GM12878 (cell line): ENCODE data around the gene NPAS3. TPM values are rescaled to one million over a fixed set of nuclear protein-coding genes. Genes with fewer than 3 reads are reported as not detected.

Experiments used
- ATAC-seq: fragments of 200-7000 bp; cut with Tn5 transposase; 3 replicates; pipeline ENCODE4 v1.9.1; 2020; ENCODE audit warnings: mild to moderate bottlenecking, moderate library complexity
- BruUV-seq: library from RNA; stranded (reverse); fragments of 400-500 nt; replicated peaks from 2 replicates; lab custom pipeline; 2021; lab: Mats Ljungman, UMichigan
- CTCF ChIA-PET: fragments of 300-600 bp; sonication (Branson Sonifier 250); formaldehyde crosslinking; extraction: SDS; loops from one replicate; lab custom pipeline; 2021; ENCODE audit warnings: inconsistent platforms; lab: Yijun Ruan, JAX
- POLR2A ChIA-PET: fragments of 350-600 bp; formaldehyde crosslinking; extraction: SDS; loops from one replicate; lab custom pipeline; 2021; ENCODE audit warnings: inconsistent platforms; lab: Charles Lee
- RAD21 ChIA-PET: fragments of 300-600 bp; sonication (Branson Sonifier 250); formaldehyde crosslinking; loops from one replicate; lab custom pipeline; 2023; ENCODE audit warnings: antibody characterized with exemption; ENCODE audit not compliant: unreplicated experiment; lab: Charles Lee
- SMC1A ChIA-PET: fragments of 300-600 bp; sonication (Branson Sonifier 250); formaldehyde crosslinking; loops from one replicate; lab custom pipeline; 2023; ENCODE audit not compliant: unreplicated experiment, uncharacterized antibody; lab: Charles Lee
- DNase-seq: peaks from one replicate; pipeline ENCODE4 v3.0.0-alpha.2; 2011; ENCODE audit warnings: low read depth, low spot score
- FAIRE-seq: peaks from 3 replicates; lab custom pipeline; 2011; peaks lifted over from hg19 to GRCh38; lab: Jason Lieb, UNC
- H2AFZ ChIP-seq: 2 replicates; pipeline ENCODE4 v1.6.0; 2011; ENCODE audit warnings: low read depth, low read length, control low read depth; ENCODE audit not compliant: control insufficient read depth
- H3K27ac ChIP-seq: 2 replicates; pipeline ENCODE4 v1.5.1; 2011; ENCODE audit warnings: control low read depth; ENCODE audit not compliant: control insufficient read depth, insufficient read depth
- H3K27me3 ChIP-seq, 2 experiments: replicated peaks in 1 of 2; 2 replicates each; pipeline versions ENCODE4 v1.6.0 to v1.6.1; 2011; ENCODE audit warnings: low read length in 1 of 2; ENCODE audit not compliant: control insufficient read depth in 2 of 2, insufficient read depth in 2 of 2
- H3K36me3 ChIP-seq, 2 experiments: 2 replicates each; pipeline ENCODE4 v1.5.1; 2011; ENCODE audit warnings: low read length in 1 of 2; ENCODE audit not compliant: control insufficient read depth in 2 of 2, insufficient read depth in 2 of 2
- H3K4me1 ChIP-seq: 2 replicates; pipeline ENCODE4 v1.6.1; 2011; ENCODE audit warnings: mild to moderate bottlenecking, low read length, moderate library complexity, mixed read lengths; ENCODE audit not compliant: control insufficient read depth, insufficient read depth
- H3K4me2 ChIP-seq: 2 replicates; pipeline ENCODE4 v1.6.0; 2011; ENCODE audit warnings: control low read depth; ENCODE audit not compliant: control insufficient read depth, insufficient read depth
- H3K4me3 ChIP-seq: fragments of 200-600 bp; sonication (generic); 2 replicates; pipeline ENCODE4 v1.5.1; 2016
- H3K79me2 ChIP-seq: 2 replicates; pipeline ENCODE4 v1.6.0; 2011; ENCODE audit warnings: low read length; ENCODE audit not compliant: control insufficient read depth, insufficient read depth
- H3K9ac ChIP-seq: 2 replicates; pipeline ENCODE4 v1.8.0; 2011; ENCODE audit warnings: low read length, control low read depth, mixed read lengths; ENCODE audit not compliant: control insufficient read depth, insufficient read depth
- H3K9me3 ChIP-seq: replicated peaks from 3 replicates; pipeline ENCODE4 v1.5.1; 2011; ENCODE audit warnings: mild to moderate bottlenecking, low read length; ENCODE audit not compliant: control insufficient read depth, insufficient read depth
- H4K20me1 ChIP-seq: 2 replicates; pipeline ENCODE4 v1.6.0; 2011; ENCODE audit not compliant: control insufficient read depth, insufficient read depth
- HDGF ChIP-seq: fragments of 450-650 bp; IDR thresholded peaks from 2 replicates; pipeline ENCODE4 v1.6.1; 2016; ENCODE audit warnings: antibody characterized with exemption
- NBN ChIP-seq: fragments of 450-650 bp; IDR thresholded peaks from 2 replicates; pipeline ENCODE4 v1.6.1; 2016
- NFXL1 ChIP-seq: fragments of 450-650 bp; IDR thresholded peaks from 2 replicates; pipeline ENCODE4 v1.6.1; 2017; ENCODE audit warnings: antibody characterized with exemption, mild to moderate bottlenecking, borderline replicate concordance
- PAX5 ChIP-seq: IDR thresholded peaks from 2 replicates; pipeline ENCODE4 v1.6.1; 2011; ENCODE audit warnings: low read depth, low read length, borderline replicate concordance
- SUZ12 ChIP-seq: fragments of 200-600 bp; sonication (generic); IDR thresholded peaks from one replicate; pipeline ENCODE4 v1.6.1; 2018; ENCODE audit warnings: antibody characterized with exemption, mild to moderate bottlenecking; ENCODE audit not compliant: unreplicated experiment
- WRNIP1 ChIP-seq: IDR thresholded peaks from 2 replicates; pipeline ENCODE4 v1.6.1; 2011; ENCODE audit warnings: low read depth, low read length, improper control_type of control experiment, borderline replicate concordance
- ZSCAN29 ChIP-seq: fragments of 450-650 bp; IDR thresholded peaks from 2 replicates; pipeline ENCODE4 v1.6.1; 2017; ENCODE audit warnings: mild to moderate bottlenecking, moderate library complexity
- WGBS: methylation state at CpG from one replicate; pipeline ENCODE4 v1.1.6; 2016; ENCODE audit warnings: low lambda C conversion rate; ENCODE audit not compliant: insufficient replicate concordance, insufficient coverage; ENCODE audit errors: missing lambda C conversion rate; 5-methylcytosine and 5-hydroxymethylcytosine counted together
- in situ Hi-C: fragments of 300-500 bp; cut with MboI; formaldehyde crosslinking; loops from 9 replicates; pipeline ENCODE4 v1.14.3; 2018; ENCODE audit warnings: mixed read lengths
- intact Hi-C: fragments of 100-400 bp; cut with micrococcal nuclease; formaldehyde crosslinking; loops from one replicate; pipeline ENCODE4 v1.14.2; 2022; ENCODE audit not compliant: unreplicated experiment
- polyA plus RNA-seq, 11 experiments: library from polyadenylated mRNA; depleted of rRNA in 4 of 11; unstranded in 6 of 11; stranded (reverse) in 5 of 11; fragments of >200 nt; fragmentation: Nextera tagmentation in 4 of 11; fragmentation: Illumina TruSeq in 1 of 11; extraction: Ambion mirVana in 4 of 11; extraction: Trizol in 1 of 11; gene quantifications; 1 replicate in 1 of 11; 2 replicates in 10 of 11; pipeline versions ENCODE4 v1.2.1 to v1.2.3, GENCODE V29; 2011 to 2016; ENCODE audit warnings: inconsistent platforms in 2 of 11, missing spikeins in 2 of 11, low read depth in 1 of 11
- total RNA-seq, 4 experiments: library from RNA; depleted of rRNA in 3 of 4; stranded (reverse); fragments of >200 nt in 3 of 4; fragmentation: Illumina TruSeq in 1 of 4; extraction: Trizol in 1 of 4; gene quantifications; 2 replicates each; pipeline versions ENCODE4 v1.2.1 to v1.2.3, GENCODE V29; 2013 to 2021
- TF ChIP-seq, protein P1 (sequence below): fragments of 450-650 bp; formaldehyde crosslinking; IDR thresholded peaks from 2 replicates; pipeline ENCODE4 v1.4.0; 2020; ENCODE audit warnings: mild to moderate bottlenecking, moderate library complexity
- TF ChIP-seq, protein P2 (sequence below): fragments of 450-650 bp; IDR thresholded peaks from 2 replicates; pipeline ENCODE4 v1.6.1; 2016; ENCODE audit warnings: mild to moderate bottlenecking
- TF ChIP-seq, protein P3 (sequence below): IDR thresholded peaks from 2 replicates; pipeline ENCODE4 v1.6.1; 2012; ENCODE audit warnings: improper control_type of control experiment, low read depth, low read length; ENCODE audit not compliant: insufficient replicate concordance

Gene NPAS3
- total and polyA plus RNA-seq, 10 of the 15 experiments (the other 5 are each of a cell fraction or from before 2014, with no cell fraction given), result under 0.01 to 2.7 (median 0.03) TPM; not detected in 6

DNA sequence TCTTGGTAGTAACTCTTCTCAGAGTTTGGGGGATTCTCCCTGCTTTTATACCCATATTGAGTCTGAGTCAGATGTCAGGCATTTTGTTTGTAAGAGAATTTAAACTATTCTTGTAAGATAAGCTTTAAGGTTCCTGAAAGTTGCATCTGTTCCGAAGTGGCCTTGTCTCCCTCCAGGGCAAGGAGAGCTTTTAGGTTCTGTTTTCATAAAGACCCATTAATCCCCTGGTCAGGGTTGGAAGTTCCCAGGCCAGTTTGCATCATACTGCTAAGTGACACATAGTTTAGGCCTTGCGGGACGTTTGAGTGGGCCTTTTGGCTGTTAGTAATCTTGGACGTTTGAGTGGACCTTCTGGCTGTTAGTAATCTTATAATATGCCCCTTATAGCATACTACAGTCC is 396.7 kb downstream of the NPAS3 start:
- RAD21 ChIA-PET, result no interaction called here
- CTCF ChIA-PET, result interaction anchor here (1.1 kb wide), 1 partner anchor 9 kb away, joined by 3 read pairs; no protein-coding TSS in a partner anchor
- intact Hi-C loops (no loop called here), in situ Hi-C loops (no loop called here)
- TF ChIP-seq SUZ12, result no peak
- TF ChIP-seq HDGF, result no peak
- TF ChIP-seq, protein P1, sequence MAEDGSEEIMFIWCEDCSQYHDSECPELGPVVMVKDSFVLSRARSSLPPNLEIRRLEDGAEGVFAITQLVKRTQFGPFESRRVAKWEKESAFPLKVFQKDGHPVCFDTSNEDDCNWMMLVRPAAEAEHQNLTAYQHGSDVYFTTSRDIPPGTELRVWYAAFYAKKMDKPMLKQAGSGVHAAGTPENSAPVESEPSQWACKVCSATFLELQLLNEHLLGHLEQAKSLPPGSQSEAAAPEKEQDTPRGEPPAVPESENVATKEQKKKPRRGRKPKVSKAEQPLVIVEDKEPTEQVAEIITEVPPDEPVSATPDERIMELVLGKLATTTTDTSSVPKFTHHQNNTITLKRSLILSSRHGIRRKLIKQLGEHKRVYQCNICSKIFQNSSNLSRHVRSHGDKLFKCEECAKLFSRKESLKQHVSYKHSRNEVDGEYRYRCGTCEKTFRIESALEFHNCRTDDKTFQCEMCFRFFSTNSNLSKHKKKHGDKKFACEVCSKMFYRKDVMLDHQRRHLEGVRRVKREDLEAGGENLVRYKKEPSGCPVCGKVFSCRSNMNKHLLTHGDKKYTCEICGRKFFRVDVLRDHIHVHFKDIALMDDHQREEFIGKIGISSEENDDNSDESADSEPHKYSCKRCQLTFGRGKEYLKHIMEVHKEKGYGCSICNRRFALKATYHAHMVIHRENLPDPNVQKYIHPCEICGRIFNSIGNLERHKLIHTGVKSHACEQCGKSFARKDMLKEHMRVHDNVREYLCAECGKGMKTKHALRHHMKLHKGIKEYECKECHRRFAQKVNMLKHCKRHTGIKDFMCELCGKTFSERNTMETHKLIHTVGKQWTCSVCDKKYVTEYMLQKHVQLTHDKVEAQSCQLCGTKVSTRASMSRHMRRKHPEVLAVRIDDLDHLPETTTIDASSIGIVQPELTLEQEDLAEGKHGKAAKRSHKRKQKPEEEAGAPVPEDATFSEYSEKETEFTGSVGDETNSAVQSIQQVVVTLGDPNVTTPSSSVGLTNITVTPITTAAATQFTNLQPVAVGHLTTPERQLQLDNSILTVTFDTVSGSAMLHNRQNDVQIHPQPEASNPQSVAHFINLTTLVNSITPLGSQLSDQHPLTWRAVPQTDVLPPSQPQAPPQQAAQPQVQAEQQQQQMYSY, result no peak
- TF ChIP-seq WRNIP1, result no peak
- TF ChIP-seq ZSCAN29, result no peak
- TF ChIP-seq, protein P2, sequence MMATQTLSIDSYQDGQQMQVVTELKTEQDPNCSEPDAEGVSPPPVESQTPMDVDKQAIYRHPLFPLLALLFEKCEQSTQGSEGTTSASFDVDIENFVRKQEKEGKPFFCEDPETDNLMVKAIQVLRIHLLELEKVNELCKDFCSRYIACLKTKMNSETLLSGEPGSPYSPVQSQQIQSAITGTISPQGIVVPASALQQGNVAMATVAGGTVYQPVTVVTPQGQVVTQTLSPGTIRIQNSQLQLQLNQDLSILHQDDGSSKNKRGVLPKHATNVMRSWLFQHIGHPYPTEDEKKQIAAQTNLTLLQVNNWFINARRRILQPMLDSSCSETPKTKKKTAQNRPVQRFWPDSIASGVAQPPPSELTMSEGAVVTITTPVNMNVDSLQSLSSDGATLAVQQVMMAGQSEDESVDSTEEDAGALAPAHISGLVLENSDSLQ, result no peak
- TF ChIP-seq, protein P3, sequence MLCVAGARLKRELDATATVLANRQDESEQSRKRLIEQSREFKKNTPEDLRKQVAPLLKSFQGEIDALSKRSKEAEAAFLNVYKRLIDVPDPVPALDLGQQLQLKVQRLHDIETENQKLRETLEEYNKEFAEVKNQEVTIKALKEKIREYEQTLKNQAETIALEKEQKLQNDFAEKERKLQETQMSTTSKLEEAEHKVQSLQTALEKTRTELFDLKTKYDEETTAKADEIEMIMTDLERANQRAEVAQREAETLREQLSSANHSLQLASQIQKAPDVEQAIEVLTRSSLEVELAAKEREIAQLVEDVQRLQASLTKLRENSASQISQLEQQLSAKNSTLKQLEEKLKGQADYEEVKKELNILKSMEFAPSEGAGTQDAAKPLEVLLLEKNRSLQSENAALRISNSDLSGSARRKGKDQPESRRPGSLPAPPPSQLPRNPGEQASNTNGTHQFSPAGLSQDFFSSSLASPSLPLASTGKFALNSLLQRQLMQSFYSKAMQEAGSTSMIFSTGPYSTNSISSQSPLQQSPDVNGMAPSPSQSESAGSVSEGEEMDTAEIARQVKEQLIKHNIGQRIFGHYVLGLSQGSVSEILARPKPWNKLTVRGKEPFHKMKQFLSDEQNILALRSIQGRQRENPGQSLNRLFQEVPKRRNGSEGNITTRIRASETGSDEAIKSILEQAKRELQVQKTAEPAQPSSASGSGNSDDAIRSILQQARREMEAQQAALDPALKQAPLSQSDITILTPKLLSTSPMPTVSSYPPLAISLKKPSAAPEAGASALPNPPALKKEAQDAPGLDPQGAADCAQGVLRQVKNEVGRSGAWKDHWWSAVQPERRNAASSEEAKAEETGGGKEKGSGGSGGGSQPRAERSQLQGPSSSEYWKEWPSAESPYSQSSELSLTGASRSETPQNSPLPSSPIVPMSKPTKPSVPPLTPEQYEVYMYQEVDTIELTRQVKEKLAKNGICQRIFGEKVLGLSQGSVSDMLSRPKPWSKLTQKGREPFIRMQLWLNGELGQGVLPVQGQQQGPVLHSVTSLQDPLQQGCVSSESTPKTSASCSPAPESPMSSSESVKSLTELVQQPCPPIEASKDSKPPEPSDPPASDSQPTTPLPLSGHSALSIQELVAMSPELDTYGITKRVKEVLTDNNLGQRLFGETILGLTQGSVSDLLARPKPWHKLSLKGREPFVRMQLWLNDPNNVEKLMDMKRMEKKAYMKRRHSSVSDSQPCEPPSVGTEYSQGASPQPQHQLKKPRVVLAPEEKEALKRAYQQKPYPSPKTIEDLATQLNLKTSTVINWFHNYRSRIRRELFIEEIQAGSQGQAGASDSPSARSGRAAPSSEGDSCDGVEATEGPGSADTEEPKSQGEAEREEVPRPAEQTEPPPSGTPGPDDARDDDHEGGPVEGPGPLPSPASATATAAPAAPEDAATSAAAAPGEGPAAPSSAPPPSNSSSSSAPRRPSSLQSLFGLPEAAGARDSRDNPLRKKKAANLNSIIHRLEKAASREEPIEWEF, result no peak
- TF ChIP-seq NBN, result no peak
- no peak for TF ChIP-seq PAX5
- no peak for TF ChIP-seq NFXL1
- no peak overlapping the region for H3K9ac ChIP-seq
- no peaks in the 10 kb centered on the region for H3K27me3 ChIP-seq
- ATAC-seq, result no peak
- no peaks in the 10 kb centered on the region for H3K9me3 ChIP-seq
- no peaks in the 10 kb centered on the region for H3K79me2 ChIP-seq
- no peak overlapping the region for H3K4me2 ChIP-seq
- POLR2A ChIA-PET, result no interaction called here
- H3K4me3 ChIP-seq, result no peak overlapping the region
- H4K20me1 ChIP-seq, result no peaks in the 10 kb centered on the region
- BruUV-seq, result no TSS peak
- DNase-seq, result no peak
- H3K4me1 ChIP-seq, result no peaks in the 10 kb centered on the region
- no peaks in the 10 kb centered on the region for H3K36me3 ChIP-seq
- no peak overlapping the region for H2AFZ ChIP-seq
- 14% methylated on average over 4 of the region's 4 CpGs for WGBS
- H3K27ac ChIP-seq, result no peak overlapping the region
- SMC1A ChIA-PET, result no interaction called here
- no peak for FAIRE-seq
